Measurements from ENCODE around the gene THRAP3.

- TF ChIP-seq CEBPB (IDR thresholded peaks at IDR 0.05; ENCODE audit: low read depth, low read length), result no peak
- no peak for TF ChIP-seq TAF1 (IDR thresholded peaks at IDR 0.05; ENCODE audit: low read depth, low read length)
- TF ChIP-seq SIN3A (conservative IDR thresholded peaks at IDR 0.05 in 1 of 2, IDR thresholded peaks at IDR 0.05 in 1 of 2; ENCODE audit: low read depth in 1 of 2, low read length in 2 of 2), result no peak
- TF ChIP-seq CTCF (IDR thresholded peaks at IDR 0.05; ENCODE audit: control extremely low read depth in 1 of 3, insufficient read depth in 1 of 3, low read depth in 1 of 3, low read length in 3 of 3), result no peak
- TF ChIP-seq POLR2A (IDR thresholded peaks at IDR 0.05; ENCODE audit: control extremely low read depth in 1 of 2, low read depth in 2 of 2, low read length in 2 of 2), result no peak
- no peak for TF ChIP-seq JUN (IDR thresholded peaks at IDR 0.05; ENCODE audit: low read depth, low read length)
- TF ChIP-seq EZH2 (IDR thresholded peaks at IDR 0.05; ENCODE audit: low read depth, low read length, severe bottlenecking), result no peak
- no peak for TF ChIP-seq TCF12 (IDR thresholded peaks at IDR 0.05; ENCODE audit: low read depth, low read length)
Observed at GRCh38 chr1:36198641-36199040, 25.6 kb upstream of the THRAP3 start.

Data from H1 (cell line).